DOHH2 (cell line): ENCODE data around the gene OSBPL2.

Experiments
- EZH2phosphoT487 ChIP-seq: fragments of 200-600 bp; sonication (generic); IDR thresholded peaks from 2 replicates; pipeline ENCODE4 v1.6.1; 2017; ENCODE audit warnings: borderline replicate concordance, mild to moderate bottlenecking, antibody characterized with exemption, low read length, moderate library complexity, mixed read lengths
- TF ChIP-seq, protein P1 (sequence below): fragments of 200-600 bp; sonication (generic); IDR thresholded peaks from one replicate; pipeline ENCODE4 v1.5.1; 2014; ENCODE audit warnings: antibody characterized with exemption, mild to moderate bottlenecking, low read depth, low read length; ENCODE audit not compliant: poor library complexity, severe bottlenecking

- TF ChIP-seq EZH2phosphoT487: no peak
- TF ChIP-seq, protein P1, sequence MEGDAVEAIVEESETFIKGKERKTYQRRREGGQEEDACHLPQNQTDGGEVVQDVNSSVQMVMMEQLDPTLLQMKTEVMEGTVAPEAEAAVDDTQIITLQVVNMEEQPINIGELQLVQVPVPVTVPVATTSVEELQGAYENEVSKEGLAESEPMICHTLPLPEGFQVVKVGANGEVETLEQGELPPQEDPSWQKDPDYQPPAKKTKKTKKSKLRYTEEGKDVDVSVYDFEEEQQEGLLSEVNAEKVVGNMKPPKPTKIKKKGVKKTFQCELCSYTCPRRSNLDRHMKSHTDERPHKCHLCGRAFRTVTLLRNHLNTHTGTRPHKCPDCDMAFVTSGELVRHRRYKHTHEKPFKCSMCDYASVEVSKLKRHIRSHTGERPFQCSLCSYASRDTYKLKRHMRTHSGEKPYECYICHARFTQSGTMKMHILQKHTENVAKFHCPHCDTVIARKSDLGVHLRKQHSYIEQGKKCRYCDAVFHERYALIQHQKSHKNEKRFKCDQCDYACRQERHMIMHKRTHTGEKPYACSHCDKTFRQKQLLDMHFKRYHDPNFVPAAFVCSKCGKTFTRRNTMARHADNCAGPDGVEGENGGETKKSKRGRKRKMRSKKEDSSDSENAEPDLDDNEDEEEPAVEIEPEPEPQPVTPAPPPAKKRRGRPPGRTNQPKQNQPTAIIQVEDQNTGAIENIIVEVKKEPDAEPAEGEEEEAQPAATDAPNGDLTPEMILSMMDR: no peak
These were observed 54.9 kb downstream of the OSBPL2 start for GRCh38 chr20:62293111-62293784.
